HG02885 (cell line): ENCODE measurements around the gene TBC1D30.
"Not testable (repeated sequence)": the region's sequence is repeated elsewhere in the genome, so short reads cannot be mapped to it uniquely, and the experiment has no call there.

Experiments used
- ATAC-seq: cut with Tn5 transposase; IDR thresholded peaks from one replicate; pipeline ENCODE4 v1.9.1; 2021; ENCODE audit warnings: mild to moderate bottlenecking; ENCODE audit not compliant: unreplicated experiment, poor library complexity

TBC1D30 gene

GRCh38 chr12:64806173-64806572 is 18.3 kb upstream of the TBC1D30 start:
- no peak for ATAC-seq

- ATAC-seq = no peak
These were observed 17.6 kb upstream of the TBC1D30 start for GRCh38 chr12:64806593-64807460.

- peak; percentile 59 for ATAC-seq
These were observed 16.3 kb upstream of the TBC1D30 start for GRCh38 chr12:64808110-64808509.

- ATAC-seq = no peak
These were observed 13.6 kb upstream of the TBC1D30 start for GRCh38 chr12:64810831-64811230.

- ATAC-seq = no peak
These were observed 10.7 kb upstream of the TBC1D30 start for GRCh38 chr12:64813723-64814122.

- no peak for ATAC-seq
These were observed 10.0 kb upstream of the TBC1D30 start for GRCh38 chr12:64814432-64814831.

GRCh38 chr12:64819816-64820402 is 4.5 kb upstream of the TBC1D30 start:
- no peak for ATAC-seq

GRCh38 chr12:64820593-64820992 is 3.9 kb upstream of the TBC1D30 start:
- no peak for ATAC-seq

- no peak for ATAC-seq
These were observed 3.3 kb upstream of the TBC1D30 start for GRCh38 chr12:64821116-64821630.

GRCh38 chr12:64824130-64824499 is 332 bp upstream of the TBC1D30 start:
- ATAC-seq = peak; percentile 23

- ATAC-seq = no peak
These were observed 935 bp downstream of the TBC1D30 start for GRCh38 chr12:64825143-64826021.

GRCh38 chr12:64826234-64826633 is 1.8 kb downstream of the TBC1D30 start:
- ATAC-seq = no peak

- no peak for ATAC-seq
These were observed 4.3 kb downstream of the TBC1D30 start for GRCh38 chr12:64828713-64829112.

- no peak for ATAC-seq
These were observed 9.5 kb downstream of the TBC1D30 start for GRCh38 chr12:64833928-64834327.

GRCh38 chr12:64835901-64836300 is 11.5 kb downstream of the TBC1D30 start:
- ATAC-seq = no peak

GRCh38 chr12:64836856-64837255 is 12.4 kb downstream of the TBC1D30 start:
- ATAC-seq = no peak

GRCh38 chr12:64837427-64837826 is 13.0 kb downstream of the TBC1D30 start:
- no peak for ATAC-seq

GRCh38 chr12:64840119-64840518 is 15.7 kb downstream of the TBC1D30 start:
- ATAC-seq = no peak

GRCh38 chr12:64840949-64841717 is 16.7 kb downstream of the TBC1D30 start:
- no peak for ATAC-seq

GRCh38 chr12:64848409-64848808 is 24.0 kb downstream of the TBC1D30 start:
- not testable (repeated sequence) for ATAC-seq
